GM19351 (cell line): ENCODE data around the gene ZNF561.
A peak's percentile ranks its signal among the peaks of the same experiment; 100 is the strongest.
"Not testable (repeated sequence)": the region's sequence is repeated elsewhere in the genome, so short reads cannot be mapped to it uniquely, and the experiment has no call there.

Source experiments
- ATAC-seq: cut with Tn5 transposase; IDR thresholded peaks from one replicate; pipeline ENCODE4 v1.9.1; 2021; ENCODE audit warnings: mild to moderate bottlenecking, moderate library complexity; ENCODE audit not compliant: unreplicated experiment

ZNF561 gene

DNA sequence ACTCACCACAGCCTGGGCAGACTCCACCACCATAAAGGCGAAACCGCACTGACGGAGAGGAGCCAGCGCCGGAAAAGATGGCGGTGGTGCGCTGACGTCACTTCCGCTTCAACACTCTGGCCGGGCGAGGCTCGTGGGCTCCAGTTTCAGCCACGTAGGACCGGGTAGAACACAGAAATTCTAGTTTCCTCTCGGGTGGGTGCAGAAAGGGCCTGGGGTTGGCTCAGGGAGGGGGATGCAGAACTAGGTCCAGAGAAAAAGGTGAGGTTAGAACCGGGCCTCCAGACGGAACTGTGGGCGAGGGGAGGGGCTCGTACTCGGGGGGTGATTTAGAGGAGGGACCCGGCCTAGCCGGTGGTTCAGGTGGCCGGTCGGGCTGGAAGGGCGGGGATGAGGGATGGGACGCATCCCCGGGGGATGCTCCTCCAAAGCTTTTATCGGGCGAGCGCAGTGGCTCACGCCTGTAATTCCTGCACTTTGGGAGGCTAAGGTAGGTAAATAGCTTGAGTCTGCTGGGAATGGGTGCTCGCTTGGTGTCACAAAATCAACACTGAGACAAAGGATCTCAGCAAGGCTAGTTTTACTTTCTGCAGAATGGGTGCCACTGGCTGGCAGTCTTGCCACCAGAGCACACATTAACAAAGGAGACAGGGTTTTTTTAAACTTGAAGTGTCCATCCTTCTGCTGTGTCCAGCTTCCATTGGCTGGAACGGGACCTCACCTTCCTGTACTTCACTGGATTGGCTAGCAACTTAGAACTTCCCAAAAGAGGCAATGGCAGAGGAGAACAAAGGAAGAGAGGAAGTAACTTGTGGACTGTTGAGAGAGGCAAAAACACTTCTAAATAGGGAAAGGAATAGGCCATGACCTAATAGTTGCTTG, at the start of gene ZNF561:
TSS of gene ZNF561 (minus strand) at position 77 of the 882 bp plus-strand sequence. CDS start 1,776 bp downstream, outside the sequence.
- ATAC-seq = peak; percentile 84

DNA sequence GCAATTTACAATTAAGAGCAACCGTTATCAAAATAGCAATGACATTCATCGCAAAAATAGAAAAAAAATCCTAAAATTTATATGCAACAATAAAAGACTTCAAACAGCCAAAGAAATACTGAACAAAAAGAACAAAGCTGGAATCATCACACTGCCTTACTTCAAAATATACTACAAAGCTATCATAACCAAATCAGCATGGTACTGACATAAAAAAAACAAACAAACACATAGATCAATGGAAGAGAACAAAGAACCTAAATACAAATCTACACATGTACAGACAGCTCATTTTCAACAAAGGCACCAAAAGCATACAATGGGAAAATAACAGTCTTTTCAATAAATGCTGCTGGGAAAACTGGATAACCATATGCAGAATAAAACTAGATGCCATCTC, 47.5 kb upstream of the ZNF561 start:
- ATAC-seq = no peak

DNA sequence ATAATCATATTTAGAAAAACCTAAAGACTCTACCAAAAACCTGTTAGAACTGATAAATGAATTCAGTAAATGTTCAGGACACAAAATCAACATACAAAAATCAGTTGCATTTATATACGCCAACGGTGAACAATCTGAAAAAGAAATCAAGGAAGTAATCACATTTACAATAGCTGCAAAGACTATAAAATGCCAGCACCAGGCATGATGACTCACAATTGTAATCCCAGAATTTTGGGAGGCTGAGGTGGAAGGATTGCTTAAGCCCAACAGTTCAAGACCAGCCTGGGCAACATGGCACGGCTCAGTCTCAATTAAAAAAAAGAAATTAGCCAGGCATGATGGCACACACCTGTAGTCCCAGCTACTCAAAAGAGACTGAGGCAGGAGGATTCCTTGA, 46.9 kb upstream of the ZNF561 start:
- ATAC-seq = no peak

DNA sequence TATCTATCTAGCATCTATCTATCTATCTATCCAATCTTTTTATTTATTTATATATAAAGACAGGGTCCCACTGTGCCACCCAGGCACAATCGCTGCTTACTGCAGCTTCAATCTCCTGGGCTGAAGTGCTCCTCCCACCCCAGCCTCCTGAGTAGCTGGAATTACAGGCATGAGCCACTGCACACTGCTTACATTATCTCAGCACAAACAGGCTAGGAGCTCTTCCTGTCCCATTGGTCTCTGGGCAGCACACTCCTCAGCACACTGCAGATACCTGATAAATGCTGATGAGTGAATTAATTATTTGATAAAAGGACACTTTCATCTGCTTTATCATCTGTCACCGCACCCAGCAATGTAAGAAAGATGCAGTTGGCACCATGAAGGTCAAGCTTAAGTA, 37.7 kb upstream of the ZNF561 start:
- no peak for ATAC-seq

DNA sequence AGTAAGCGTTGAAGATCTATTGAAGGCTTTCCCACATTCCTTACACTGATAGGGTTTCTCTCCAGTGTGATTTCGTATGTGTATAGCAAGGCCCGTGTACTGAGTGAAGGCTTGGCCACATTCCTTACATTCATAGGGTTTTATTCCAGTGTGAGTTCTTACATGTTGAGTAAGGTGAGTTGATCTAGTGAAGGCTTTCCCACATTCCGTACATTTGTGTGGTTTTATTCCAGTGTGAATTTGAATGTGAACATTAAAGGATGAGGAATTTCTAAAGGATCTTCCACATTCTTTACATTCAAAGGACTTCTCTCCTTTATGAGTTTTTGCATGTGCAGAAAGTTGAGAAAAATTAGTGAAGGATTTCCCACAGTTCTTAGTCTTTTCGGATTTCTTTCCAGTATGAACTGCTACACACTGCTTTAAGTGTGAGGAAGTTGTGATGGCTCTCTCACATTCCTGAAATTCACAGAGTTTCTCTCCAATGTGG, 32.1 kb upstream of the ZNF561 start:
- not testable (repeated sequence) for ATAC-seq

DNA sequence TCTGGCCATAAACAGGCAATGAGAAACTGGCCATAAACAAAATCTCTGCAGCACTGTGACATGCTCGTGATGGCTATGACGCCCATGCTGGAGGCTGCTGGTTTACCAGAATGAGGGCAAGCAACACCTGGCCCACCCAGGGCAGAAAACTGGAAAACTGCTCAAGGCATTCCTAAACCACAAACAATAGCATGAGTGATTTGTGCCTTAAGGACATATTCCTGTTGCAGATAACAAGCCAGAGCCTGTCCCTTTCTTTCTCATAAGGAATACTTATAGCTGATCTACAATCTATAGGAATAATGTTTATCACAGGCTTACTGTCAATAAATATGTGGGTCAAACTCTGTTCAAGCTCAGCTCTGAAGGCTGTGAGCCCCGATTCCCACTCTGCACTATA, 30.4 kb upstream of the ZNF561 start:
- not testable (repeated sequence) for ATAC-seq

DNA sequence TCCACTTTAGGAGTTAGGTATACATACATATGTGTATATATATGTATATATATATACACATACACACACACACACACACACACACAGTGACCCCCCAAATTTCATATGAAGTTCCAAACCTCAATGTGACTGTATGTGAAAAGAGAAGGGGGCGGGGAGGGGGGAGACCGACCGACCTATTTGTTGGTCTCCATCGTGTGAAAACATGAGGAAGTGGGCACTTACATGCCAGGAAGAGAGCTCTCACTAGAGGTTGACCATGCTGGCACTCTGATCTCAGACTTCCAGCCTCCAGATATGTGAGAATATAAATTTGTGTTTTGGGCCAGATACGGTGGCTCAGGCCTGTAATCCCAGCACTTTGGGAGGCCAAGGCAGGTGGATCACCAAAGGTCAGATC, 29.3 kb upstream of the ZNF561 start:
- no peak for ATAC-seq

DNA sequence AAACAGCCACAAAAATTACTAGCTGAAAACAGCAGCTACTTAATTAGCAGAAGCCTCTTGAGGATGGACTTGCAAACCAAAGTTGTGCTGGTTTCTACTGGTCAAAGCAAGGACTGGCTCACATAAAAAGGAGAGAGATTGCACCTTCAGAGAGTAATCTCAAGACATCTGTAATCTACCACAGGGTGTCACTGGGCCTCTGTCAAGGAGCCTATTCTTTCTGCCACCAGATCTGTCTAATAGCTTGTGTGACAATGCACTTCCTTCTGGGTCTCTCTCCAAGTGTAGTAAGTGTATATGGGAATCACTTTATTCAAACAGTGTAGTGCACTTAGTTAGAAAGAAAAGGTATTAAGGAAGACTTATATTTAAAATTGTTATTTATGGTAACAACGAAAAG, 24.4 kb upstream of the ZNF561 start:
- ATAC-seq = no peak

DNA sequence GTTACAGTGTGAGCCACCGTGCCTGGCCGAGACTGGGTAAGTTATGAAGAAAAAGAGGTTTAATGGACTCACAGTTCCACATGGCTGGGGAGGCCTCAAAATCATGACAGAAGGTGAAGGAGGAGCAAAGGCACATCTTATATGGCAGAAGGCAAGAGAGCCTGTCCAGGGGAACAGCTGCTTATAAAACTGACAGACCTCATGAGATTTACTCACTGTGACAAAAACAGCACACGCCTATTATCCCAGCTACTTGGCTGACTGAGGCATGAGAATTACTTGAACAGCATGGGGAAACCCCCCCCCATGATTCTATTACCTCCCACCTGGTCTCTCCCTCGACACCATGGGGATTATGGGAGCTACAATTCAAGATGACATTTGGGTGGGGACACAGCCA, 23.4 kb upstream of the ZNF561 start:
- no peak for ATAC-seq

DNA sequence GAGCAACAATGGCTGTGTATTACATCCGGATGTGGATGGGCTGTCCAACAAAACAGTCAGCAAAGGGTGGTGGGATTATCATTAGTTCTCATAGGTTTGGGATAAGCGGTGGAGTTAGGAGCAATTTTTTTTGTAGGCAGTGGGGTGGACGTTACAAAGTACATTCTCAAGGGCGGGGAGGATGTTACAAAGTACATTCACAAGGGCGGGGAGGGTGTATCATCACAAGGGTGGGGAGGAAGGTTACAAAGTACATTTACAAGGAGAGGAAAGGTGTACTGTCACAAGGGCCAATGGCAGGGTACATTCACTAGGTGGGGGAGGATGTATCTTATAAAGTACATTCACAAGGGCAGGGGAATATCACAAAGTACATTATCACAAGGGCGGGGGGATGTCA, 20.8 kb upstream of the ZNF561 start:
- ATAC-seq = no peak

DNA sequence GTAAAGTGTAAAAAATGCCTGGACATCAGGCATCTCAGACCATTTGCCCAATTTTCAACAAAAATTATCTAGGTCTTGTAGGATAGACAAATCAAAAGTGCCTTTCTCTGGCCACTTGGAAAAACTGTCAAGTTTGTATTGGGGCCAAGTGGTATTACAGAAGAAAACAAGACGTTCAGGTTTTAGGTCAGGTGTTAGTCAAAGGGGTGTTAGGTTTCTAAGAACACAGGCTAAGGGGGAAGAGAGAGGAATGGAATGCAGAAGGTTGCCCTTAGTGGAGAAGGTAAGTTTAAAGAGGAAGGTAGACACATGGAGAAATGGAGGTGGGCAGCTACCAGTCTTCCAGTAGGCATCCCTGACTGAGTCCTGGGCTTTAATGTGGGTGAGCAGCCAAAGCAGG, 19.9 kb upstream of the ZNF561 start:
- ATAC-seq = no peak

DNA sequence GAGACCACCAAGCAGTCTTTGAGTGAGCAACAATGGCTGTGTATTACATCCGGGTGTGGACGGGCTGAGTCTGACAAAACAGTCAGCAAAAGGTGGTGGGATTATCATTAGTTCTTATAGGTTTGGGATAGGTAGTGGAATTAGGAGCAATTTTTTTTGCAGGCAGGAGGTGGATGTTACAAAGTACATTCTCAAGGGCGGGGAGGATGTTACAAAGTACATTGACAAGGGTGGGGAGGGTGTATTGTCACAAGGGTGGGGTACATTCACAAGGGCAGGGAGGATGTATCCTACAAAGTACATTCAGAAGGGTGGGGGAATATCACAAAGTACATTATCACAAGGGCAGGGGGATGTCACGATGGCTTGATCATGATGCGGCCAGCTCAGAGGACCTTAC, 15.0 kb upstream of the ZNF561 start:
- ATAC-seq = no peak

DNA sequence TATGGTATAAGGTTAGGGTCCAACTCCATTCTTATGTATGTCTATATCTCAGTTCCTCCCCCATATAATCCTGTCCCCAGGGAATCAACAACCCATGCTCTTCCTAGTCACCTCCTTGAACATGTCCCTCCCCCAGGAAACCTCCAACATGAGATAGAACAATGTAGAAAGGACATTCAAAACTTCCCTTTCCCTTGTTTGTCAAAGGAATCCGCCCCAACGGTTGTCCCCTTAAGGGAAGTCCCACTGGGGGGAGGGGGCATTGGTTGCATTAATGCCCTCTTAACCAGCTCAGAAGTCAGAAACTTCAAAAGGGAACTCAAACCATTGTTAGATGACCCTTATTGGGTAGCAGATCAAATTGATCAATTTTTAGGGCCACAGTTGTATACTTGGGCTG, 6.8 kb upstream of the ZNF561 start:
- ATAC-seq = no peak

DNA sequence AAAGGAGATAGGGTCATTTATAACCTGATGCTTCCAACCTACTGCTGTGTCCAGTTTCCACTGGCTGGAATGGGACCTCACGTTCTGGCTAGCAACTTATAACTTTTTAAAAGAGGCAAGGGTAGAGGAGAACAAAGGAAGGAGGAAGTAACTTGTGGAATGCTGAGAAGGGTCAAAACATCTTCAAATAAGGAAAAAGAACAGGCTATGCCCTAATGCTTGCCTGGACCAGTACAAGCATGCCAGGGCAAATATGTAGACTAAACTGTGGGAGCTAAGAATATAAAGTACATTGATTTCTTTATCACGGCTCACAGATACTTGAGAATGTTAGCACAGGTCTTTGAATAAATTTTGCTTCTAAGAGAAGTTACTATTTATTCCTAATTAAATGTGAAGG, 1.5 kb upstream of the ZNF561 start:
- no peak for ATAC-seq

DNA sequence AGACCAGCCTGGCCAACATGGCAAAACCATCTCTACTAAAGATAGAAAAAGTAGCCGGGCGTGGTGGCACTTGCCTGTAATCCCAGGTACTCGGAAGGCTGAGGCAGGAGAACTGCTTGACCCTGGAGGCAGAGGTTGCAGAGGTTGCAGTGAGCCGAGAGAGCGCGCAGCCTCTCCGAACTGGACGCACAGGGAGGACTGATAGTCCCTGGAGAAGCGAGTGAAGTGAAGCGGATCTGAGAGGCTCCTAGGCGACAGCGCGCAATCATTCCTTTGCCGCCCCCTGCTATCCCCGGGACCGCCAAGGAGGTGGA, 233 bp downstream of the ZNF561 start:
- ATAC-seq = no peak

DNA sequence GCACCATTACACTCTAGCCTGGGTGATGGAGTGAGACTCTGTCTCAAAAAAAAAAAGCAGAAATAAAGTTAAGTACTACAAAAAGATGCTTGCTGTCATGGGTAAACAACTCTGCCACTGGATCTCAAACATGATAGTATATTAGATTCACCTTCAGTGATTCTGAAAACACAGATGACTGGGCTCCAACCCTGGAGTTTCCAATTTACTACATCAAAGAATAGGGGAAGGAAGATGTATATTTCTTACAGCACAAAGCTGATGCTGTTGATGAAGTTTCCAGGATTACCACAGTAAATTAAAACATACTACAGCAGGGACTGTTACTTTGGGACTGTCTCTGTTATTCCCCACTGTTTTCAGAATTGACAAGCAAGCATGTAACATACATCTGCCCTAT, 5.2 kb downstream of the ZNF561 start:
- no peak for ATAC-seq

DNA sequence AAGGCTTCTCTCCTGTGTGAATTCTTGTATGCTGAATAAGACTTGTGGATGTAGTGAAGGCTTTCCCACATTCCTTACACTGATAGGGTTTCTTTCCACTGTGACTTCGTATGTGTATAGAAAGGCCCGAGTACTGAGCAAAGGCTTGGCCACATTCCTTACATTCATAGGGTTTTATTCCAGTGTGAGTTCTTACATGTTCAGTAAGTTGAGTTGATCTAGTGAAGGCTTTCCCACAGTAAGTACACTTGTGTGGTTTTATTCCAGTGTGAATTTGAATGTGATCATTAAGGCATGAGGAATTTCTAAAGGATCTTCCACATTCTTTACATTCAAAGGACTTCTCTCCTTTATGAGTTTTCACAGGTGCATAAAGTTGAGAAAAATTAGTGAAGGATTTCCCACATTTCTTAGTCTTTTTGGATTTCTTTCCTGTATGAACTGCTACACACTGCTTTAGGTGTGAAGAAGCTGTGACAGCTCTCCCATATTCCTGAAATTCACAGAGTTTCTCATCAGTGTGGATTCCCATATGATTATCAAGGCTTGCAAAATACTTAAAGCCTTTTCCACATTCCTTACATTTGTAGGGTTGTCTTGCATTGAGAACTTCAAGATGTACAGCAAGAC, 10.4 kb downstream of the ZNF561 start:
- no peak for ATAC-seq

DNA sequence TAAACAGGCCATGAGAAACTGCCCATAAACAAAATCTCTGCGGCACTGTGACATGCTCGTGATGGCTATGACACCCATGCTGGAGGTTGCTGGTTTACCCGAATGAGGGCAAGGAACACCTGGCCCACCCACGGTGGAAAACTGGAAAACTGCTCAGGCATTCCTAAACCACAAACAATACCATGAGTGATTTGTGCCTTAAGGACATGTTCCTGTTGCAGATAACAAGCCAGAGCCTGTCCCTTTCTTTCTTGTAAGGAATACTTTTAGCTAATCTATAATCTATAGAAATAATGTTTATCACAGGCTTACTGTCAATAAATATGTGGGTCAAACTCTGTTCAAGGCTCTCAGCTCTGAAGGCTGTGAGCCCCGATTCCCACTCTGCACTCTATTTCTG, 12.1 kb downstream of the ZNF561 start:
- ATAC-seq = no peak

DNA sequence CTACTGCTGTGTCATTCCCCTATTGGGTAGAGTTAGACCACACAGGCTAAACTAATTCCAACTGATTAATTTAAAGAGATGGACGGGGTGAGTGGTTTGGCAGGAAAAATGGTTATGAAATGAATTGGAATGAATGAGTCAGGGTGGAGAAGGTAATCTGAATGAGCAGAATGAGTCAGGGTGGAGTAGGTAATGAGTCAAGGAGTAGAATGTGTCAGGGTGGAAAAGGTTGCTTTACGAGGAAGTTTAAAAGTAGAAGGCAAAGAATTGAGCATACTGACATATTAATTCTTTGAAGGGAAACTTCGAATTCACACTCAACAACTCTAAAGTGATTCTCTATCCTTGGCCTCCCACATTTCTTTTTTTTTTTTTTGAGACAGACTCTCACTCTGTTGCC, 24.0 kb downstream of the ZNF561 start:
- ATAC-seq = no peak

DNA sequence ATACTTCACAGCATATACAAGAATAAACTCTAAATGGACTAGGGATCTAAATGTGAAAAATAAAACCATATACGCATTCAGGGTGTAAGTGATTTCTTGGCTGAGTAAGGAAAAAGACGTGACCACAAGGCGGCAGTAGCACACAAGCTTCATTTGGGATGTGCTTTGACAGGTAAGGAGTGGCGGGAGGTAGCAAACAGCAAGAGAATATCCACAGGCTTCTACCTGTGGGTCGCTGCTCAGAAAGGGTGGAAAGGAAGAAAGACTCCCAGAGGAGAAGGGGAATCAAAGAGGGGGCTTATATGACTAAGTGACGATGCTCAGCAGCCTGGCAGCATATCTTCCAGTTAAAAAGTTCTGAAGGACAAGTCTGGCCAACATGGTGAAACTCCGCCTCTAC, 34.3 kb downstream of the ZNF561 start:
- no peak for ATAC-seq

DNA sequence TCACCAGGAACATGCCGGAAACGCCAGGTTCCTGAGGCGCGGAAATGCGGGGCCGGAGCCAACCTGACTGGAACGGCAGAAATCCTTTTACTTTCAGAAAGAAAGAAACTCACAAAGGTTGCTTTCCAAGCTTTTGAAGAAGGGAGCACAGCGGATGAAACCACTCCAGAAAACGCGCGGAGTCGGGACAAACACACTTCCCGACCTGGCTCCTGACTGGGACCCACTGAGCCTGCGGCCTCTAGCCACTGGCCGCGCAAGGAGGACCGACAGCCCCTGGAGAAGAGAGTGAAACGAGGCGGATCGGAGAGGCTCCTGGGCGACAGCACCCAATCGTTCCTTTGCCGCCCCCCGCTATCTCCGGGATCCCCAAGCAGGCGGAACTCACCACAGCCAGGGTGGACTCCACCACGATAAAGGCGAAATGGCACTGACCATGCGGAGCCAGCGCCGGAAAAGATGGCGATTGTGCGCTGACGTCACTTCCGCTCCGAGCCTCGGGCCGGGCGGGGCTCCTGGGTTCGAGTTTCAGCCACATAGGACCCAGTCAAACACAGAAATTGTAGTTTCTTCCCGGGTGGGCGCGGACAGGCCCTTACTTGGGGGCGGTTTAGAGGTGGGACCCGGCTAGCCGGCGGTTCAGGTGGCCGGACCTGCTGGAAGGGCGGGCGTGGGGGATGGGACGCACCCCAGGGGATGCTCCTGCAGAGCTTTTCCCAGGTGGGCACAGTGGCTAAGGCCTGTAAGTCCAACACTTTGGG, 36.8 kb downstream of the ZNF561 start, which contains the start of gene ZNF121:
TSS of gene ZNF121 (minus strand) at position 432 of the 761 bp plus-strand sequence. CDS start 16,407 bp downstream, outside the sequence.
- peak; percentile 85 for ATAC-seq
